SIG-M5 treated with dmso at 0.1 percent for 504 hours (cell line): Measurements from ENCODE around the gene MAP3K12.

Experiments used
- DNase-seq: peaks from one replicate; lab custom pipeline; 2025; ENCODE audit not compliant: unreplicated experiment; lab: John Stamatoyannopoulos, UW

The MAP3K12 gene

GRCh38 chr12:53508534-53509170, 9.4 kb upstream of the MAP3K12 start:
- peak; percentile 88 for DNase-seq

DNA sequence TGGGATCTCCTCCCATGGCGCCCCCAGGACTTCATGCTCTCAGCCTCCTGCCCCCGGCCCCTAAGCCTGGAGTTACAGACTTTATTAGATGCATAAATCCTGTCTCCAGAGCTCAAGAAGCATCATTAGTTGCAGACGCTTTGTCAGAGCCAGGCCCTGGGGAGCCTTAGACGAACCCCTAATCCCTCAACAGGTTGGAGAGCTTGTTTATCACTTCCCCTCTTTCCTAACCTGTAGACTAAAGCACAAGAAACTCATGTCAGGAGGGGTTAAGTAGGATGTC, 8.3 kb upstream of the MAP3K12 start:
- no peak for DNase-seq

DNA sequence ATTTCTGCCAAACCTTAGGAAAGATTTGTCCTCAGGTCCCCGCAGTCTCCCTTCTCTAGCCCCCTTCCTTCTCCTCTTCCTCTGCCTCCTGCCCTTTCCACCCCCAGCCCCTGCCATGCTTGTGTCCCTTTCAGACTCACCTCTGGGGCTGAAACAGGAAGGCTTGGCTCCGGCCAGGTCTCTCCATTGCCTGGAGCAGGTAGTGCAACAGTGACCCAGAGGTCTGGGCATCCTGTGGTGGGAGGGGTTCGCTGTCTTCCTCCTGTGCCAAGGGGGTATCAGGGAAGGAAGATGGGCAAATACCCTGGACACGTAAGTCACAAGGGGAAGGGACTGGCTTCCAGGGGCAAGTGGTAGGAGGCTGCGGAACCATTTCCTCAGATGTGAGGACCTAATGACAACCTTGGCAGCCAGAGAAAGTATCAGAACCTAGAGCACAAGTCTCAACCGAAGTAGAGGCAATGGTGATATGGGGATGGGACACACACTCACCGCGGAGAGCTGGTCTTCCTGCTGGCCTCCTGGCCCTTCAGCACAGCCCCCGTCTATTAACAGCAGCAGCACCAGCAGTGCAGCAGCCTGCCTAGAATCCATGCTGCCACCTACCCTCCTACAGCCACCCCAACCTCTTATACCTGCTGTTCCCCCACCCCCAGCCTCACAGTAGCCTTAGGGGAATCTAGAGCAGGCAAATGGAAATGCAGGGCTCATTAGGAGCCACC, 7.8 kb upstream of the MAP3K12 start, which contains the start of gene NPFF:
TSS of gene NPFF (minus strand) at position 604 of the 722 bp plus-strand sequence. CDS start at position 594, 10 bp downstream.
- DNase-seq, result no peak

DNA sequence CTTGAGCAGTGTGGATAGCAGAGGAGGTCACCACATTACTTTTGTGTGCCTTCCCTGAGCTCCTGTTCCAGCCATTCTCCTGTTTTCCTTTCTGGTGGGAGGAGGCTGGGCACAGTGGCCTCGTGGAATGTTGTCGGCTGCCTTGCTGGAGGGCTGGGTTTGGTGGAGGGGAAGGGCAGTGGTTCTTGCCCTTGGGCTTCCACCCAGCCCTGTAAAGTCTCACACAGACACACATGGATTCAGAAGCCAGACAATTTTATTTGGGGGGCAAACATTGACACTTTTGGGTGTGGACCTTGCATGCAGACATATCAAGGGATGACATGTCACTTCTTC, 7.2 kb upstream of the MAP3K12 start:
- DNase-seq, result no peak

DNA sequence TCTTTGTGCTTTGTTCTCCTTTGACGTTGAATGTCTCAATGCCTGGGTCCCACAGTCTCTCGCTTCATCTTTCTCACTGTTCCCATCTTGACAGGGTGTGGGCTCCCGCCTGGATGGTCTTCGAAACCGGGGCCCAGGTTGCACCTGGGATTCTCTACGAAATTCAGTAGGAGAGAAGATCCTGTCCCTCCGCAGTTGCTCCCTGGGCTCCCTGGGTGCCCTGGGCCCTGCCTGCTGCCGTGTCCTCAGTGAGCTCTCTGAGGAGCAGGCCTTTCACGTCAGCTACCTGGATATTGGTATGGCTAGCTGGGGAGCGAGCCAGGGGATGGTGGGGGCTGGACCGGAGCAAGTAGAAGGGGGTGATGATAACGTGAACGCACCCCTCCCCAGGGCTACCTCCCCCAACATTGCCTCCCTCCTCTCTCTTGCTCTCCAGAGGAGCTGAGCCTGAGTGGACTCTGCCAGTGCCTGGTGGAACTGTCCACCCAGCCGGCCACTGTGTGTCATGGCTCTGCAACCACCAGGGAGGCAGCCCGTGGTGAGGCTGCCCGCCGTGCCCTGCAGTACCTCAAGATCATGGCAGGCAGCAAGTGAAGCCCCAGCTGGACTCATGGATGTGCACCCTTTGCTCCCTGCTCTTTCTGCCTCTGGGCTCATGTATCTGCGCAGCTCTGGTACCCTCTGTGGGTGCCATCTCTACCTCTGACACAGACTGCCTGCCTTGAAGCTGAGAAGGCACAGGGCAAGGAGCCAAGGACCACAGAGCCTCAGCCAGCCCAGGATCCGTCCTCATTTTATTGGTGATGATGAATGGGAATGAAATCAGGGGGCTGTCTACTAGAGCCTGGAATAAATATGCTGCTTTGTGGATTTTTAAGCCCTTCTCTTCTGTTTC, 6.5 kb upstream of the MAP3K12 start:
- DNase-seq, result no peak

DNA sequence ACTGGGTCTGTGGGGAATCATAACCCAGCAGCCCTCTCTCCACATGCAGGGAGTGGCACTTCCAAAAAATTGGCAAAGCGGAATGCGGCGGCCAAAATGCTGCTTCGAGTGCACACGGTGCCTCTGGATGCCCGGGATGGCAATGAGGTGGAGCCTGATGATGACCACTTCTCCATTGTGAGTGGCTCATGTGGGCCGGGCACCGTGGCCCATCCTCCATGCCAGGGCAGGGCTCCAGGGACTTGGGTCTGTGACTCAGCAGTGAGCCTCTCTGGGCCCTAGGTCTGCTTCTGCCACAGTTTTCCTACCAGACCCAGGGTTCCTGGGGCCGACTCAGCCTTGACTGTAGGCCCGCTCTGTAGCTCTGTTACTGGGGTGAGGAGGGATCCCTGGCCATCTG, 5.8 kb upstream of the MAP3K12 start:
- no peak for DNase-seq

DNA sequence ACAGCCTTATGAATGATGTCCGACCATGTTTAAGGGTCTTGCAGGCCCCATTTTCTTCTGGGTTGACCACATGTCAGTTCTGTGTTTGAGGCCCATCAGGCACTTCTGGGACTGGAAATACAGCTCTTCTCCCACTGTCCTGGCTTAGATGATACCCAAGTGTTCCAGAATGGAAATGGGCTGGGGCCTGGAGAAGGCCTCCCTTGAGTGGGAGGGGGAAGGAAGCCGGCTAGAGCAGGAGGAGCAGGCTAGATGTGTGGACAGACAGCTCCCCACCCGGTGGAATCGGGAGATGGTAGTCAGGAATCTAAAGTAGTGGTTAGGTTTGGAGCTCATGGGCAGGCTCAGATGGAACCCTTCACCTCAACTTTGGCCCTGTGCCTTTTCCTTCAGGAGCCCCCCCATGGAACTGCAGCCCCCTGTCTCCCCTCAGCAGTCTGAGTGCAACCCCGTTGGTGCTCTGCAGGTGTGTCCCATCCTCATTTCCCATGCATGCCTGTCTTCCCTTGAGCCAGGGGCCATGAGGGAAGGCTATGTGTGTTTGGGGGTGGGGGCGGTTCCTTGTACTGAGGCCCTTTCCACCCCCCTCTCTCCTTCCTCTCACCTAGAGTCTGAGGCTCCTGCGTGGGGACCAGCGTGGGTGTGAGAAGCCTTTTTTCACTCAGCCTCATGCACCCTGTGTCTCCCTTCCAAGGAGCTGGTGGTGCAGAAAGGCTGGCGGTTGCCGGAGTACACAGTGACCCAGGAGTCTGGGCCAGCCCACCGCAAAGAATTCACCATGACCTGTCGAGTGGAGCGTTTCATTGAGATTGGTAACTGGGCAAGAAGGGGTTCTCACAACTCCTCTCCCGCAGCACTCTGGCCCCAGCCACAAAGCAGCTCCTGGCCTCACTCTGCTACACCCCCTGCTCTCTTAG, 5.0 kb upstream of the MAP3K12 start:
- DNase-seq, result no peak

GRCh38 chr12:53502983-53503728, 3.9 kb upstream of the MAP3K12 start:
- DNase-seq, result no peak

- DNase-seq, result peak; percentile 25
Measured at GRCh38 chr12:53502331-53502730, 3.1 kb upstream of the MAP3K12 start.

GRCh38 chr12:53501615-53502181, 2.4 kb upstream of the MAP3K12 start:
- no peak for DNase-seq

DNA sequence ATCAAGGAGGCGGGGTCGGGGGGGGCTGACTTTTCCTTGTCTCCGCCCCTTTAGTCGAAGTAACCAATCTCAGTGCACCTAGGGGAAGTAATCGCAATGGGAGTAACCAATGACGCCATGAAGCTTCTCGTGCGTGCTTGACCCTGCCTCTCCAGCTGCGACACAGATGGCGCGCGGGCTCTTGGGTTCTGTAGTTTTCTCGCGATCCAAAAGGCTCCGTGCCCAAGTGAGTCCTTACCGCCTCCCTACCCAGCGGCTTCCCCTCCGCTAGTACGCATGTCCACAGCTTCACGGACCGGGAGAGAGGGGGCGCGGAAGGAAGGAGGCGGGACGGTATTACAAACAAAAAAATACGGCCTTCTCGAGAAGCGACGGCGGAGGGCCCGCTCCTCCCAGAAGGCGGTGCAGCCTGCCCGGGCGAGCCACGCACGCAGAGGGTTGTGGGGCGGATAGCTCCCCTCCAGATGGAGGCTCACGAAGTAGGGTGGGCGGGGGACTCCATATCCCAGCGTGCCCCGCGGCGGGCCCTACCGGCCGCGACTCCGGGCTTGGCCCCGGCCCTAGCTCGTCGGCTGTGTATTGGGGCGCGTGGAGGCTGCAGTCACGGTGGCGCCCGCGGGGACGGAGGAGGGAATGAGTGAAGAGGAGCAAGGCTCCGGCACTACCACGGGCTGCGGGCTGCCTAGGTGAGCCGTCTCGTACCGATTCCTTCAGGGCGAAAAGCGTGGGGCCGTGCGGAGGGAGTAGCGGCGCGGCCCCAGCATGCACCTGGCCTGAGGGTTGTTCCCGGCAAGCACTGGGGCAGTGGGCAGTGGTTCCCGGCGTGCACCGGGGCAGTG, 1.7 kb upstream of the MAP3K12 start, which contains the start of gene TARBP2:
TSS of gene TARBP2 (plus strand) at position 508 of the 839 bp plus-strand sequence. CDS start at position 634, 126 bp downstream.
- DNase-seq, result peak; percentile 100

- peak; percentile 86 for DNase-seq
Measured at GRCh38 chr12:53500142-53500775, 1.0 kb upstream of the MAP3K12 start.

- no peak for DNase-seq
Measured at GRCh38 chr12:53498235-53498630, 1.0 kb downstream of the MAP3K12 start.

DNA sequence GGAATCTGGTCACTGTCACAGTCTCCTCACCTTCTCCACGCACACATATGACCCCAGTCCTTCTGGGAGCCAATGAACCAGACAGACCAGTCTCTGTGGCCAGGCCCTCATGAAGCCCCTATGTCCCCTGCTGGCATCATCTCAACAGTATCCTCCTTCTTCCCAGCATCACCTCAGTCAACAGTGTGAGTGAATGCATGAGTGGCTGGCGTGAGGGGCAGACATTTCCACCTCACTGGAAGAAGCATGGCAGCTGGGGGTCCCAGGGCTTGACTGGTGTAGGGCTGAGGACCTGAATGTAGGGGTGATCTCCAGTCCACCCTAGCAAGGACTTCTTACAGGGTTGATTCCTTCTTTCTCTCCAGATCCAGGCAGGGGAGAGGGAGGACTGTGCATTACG, 1.8 kb downstream of the MAP3K12 start:
- DNase-seq, result no peak

DNA sequence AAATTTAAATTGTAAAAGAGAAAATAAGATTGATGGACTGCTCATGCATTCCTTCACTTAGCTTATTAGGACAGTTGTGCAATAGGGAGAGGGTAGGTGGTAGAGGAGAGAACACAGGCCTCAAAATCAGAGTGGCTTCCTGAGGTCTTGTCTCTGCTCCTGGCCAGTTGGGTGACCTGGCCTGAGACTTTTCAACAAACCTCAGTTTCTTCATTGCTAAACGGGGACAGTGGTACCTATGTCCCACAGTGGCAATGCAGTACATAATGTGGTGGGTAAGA, 2.6 kb downstream of the MAP3K12 start:
- no peak for DNase-seq

- DNase-seq, result peak; percentile 80
Measured at GRCh38 chr12:53495903-53496751, 3.1 kb downstream of the MAP3K12 start.

DNA sequence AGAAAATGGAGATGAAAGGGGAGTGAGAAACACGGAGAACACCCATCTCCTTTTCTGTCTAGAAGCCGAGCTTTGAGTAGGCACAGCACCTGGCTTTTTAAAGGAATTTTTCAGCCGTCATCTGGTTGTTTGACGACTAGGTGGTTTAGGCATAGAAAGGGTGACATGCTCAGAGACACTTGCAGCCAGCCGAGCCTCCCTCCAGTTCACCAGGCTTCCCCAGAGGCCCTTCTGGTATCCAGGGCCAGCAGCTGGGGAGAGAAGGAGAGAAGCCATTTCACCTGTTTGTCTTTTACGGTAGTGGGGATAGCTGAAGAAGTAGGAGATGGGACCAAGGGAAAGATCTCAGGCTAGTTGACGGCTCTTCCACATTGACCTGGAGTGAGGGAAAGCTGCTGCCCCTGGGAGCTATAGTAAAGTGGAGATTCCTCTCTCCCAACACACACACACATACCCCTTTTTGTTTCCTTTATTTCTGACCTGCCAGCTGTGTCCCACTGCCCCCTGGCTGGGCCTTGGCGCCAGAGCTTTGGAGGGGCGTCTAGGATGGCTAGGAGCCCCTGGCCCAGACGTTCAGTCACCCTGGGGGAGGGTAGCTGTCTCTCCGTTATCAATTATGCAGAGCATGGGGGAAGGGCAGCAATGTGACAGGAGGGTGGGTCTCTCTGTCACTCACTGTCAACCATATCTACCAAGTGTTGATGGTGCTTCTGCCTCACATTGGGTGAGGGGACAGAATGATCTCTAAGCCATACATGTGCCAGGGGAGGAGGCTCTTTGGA, 5.5 kb downstream of the MAP3K12 start:
- DNase-seq, result no peak
